Bone marrow (tissue), 2 donors: Measurements from ENCODE around the gene SLC25A29.
A peak's percentile ranks its signal among the peaks of the same experiment; 100 is the strongest.
"Not testable (repeated sequence)": the region's sequence is repeated elsewhere in the genome, so short reads cannot be mapped to it uniquely, and the experiment has no call there.

Experiments
- DNase-seq, 2 donors: peaks; one replicate each; lab custom pipeline; 2025; lab: John Stamatoyannopoulos, UW

The SLC25A29 gene, protein sequence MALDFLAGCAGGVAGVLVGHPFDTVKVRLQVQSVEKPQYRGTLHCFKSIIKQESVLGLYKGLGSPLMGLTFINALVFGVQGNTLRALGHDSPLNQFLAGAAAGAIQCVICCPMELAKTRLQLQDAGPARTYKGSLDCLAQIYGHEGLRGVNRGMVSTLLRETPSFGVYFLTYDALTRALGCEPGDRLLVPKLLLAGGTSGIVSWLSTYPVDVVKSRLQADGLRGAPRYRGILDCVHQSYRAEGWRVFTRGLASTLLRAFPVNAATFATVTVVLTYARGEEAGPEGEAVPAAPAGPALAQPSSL

DNA sequence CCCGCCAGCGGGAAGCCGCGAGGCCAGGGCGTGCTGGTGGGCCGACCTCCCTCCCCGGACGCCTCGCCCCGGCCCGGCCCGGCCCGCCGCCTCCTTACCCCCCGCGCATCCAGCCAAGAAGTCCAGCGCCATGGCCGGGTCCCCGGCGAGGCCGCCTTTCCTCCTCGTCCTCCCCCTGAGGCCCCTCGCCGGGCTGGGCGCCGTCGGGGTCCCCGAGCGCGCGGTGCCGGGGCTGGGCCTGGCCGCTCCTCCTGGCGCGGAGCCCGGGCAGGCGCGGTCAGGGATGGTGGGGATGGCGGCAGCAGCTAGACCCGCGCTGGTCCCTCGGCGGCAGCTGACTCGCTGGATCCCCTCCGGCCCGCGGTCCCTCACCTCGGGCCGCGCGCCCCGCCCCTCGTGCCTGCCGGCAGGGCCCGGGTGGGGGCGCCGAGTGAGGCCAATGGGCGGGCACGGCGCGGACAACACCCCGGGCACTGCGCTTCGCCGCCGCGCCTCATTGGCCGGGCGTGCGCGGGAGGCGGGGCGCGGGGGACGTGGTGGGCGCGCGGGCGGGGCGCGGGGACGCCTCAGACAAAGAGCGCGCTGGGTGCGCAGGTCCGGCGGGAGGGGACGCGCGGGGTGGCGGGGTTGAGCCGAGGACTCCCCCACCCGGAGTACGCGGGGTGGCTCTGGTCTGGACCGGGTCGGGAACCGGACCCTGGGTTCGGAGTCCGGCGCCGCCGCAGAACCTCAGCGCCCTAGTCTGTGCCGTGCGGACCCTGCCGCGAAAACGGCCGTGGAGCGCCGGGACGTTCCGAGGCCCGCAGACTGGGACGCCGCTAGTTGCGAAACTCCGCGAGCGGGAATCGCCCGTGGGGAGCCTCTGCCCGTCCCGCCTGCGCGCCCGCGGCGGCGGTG is at the start of gene SLC25A29:
Gene SLC25A29 (minus strand): TSS at position 344 of the 897 bp plus-strand sequence. CDS start 212 bp downstream, at position 132.
- DNase-seq: peak; percentile 26 to 62

DNA sequence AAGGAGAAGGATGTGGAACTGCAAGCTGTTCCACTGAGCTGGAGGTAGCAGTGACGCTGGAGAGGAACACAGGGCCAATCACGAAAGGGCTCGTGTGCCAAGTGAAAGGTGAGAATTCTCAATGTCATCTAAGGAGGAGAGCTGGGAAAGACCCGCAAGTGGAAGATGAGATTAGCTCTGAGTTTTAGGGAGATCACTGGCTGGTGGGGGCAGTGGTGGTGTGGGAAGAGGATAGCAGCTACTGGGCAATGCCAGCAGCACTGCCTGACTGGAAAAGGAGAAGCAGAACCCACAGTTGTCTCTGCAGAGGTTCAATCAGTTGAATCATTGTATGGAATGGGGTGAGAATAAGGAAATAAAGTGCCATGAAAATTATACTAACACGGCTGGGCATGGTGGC is 44.7 kb upstream of the SLC25A29 start:
- no peak for DNase-seq

DNA sequence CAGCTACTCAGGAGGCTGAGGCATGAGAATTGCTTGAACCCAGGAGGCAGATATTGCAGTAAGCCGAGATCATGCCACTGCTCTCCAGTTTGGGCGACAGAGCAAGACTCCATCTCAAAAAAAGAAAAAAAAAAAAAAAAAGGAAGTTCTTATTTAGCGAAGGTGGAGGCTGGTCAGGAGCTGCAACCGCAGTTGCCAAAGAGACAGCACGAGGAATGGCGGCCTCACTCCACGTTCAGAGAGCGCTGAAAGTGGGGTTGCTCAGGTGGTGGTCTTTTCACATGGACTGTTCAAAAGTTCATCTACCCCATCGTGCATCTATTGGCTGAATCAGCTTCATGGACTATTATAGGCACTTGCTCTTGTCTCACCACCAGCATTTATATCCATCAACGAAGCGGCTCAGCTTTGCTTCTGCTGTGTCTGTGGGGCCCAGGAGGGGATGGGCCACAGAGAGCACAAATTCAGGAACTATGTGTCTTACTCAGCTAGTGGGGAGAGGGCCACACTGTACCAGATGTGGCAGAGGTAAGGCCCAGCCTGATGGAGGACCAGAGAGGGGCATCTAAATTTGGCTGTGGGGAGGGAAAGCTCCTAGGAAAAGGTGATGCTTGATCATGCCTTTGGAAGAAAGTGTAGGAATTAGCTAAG is 44.2 kb upstream of the SLC25A29 start:
- DNase-seq: no peak

DNA sequence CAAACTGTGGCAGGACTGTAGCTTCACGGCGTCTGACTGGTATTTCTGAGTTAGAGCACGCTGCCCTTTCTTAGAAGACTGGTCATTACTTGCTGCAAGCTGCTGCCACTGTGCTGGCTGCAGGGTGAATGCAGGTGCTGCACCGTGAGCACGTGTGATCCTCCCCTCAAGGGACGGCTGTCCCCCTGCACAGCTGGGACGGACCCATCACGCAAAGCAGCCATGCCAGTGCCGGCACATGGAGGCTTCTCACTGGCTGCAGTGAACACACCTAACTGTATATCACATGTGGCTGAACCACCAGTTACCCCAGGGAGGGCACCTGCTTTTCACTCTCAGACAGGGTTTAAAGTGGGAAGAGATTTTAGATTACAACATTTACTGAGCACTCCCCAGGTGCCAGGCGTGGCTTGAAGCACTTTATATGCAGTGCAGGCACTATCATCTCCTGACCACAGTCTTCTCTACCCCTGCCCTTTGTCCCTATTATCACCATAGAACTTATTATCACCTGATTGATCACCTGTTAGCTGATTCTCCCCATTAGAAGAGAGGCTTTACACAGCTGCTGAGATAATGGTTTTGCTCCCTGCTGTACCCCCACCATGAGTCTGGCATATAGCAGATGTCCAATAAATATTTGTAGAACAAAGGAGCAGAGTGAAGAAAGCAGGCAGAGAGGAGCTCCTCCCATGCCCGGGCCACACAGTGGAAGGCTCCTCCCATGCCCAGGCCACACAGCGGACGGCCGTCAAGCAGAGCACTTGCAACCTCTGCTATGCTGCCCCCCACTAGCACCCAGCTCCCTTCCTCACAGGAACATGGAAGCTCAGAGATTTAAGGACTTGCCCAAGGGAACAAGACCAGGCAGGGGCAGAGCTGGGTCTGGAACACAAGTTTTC is 42.8 kb upstream of the SLC25A29 start:
- no peak for DNase-seq

DNA sequence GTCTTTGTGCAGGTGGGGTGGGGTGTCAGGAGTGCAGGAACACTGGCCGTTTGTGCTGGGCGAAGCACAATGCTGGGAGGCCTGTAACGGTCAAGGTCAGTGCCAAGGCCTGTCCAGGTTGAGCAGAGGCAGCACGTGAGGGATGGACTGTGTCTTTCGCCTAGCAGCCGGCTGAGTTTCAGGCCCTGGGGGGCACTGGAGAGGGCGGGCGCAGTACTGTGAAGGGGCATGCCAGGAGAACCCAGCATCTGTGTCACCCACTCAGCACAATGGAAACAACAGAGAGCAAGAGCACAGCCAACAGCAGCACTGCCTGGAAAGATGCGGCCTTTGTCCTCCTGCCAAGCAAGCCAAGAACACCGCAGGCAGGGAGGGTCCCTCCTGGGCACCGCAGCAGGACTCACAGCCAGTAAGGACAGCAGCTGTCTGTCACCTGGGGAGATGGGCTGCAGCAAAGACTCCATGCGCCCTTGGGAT is 42.0 kb upstream of the SLC25A29 start:
- DNase-seq: no peak

DNA sequence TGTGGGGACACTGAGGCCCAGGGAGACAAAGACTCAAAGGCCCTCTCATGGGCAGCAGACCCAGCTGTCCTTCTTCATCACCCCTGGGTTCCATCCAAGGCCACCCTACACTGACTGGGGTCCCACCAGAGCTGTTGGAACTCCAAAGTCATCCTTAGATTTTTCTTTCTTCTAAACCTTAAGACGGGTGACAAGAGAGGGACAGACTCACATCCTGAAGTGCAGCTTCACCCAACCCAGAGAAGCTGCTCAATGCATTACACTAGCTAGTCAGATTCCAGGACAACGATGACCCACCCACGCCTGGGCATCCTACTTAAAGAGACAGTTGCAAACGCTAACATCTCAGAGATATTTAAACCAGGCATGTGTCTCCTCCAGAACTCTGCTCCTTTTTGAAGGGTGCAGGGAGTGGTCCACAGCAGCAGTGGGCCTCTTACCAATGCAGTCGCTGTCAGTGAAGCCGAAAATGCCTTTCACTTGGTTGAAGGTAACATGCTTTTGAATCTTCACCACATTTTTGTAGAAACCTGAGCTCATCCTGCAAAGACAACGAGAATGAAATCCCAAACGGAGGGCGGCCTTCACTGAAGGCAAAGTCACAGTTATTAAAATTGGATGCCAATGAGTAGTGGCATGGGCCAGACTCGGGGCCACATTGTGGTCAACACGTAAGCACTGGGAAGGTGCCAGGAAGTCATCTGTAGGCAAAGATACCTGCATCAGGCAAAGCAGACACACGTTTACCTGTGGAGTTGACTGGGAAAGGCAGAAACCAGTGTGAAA is 40.3 kb upstream of the SLC25A29 start:
- no peak for DNase-seq

DNA sequence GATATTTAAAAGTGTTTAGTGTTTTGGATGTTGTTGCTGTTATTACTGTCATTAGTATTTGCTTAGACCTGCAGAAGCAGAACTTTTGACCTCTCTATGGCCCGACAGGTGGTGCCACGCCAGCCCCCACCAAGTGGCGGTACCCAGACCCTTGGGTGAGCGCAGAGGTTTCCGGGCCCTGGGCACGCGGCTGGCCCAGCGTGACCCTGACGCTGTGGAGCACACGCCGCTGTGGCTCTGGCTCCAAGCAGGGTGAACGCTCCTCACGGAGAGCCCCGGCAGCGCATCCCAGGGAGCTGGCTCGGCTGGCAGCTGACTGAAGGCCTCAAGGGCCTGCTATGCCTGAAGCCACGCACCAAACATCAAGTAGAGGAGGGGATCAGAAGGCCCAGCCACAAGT is 39.5 kb upstream of the SLC25A29 start:
- no peak for DNase-seq

DNA sequence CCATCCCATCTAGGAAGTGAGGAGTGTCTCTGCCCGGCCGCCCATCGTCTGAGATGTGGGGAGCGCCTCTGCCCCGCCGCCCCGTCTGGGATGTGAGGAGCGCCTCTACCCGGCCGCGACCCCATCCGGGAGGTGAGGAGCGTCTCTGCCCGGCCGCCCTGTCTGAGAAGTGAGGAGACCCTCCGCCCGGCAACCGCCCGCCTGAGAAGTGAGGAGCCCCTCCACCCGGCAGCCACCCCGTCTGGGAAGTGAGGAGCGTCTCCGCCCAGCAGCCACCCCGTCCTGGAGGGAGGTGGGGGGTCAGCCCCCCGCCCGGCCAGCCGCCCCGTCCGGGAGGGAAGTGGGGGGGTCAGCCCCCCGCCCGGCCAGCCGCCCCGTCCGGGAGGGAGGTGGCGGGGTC is 38.4 kb upstream of the SLC25A29 start:
- DNase-seq: not testable (repeated sequence)

DNA sequence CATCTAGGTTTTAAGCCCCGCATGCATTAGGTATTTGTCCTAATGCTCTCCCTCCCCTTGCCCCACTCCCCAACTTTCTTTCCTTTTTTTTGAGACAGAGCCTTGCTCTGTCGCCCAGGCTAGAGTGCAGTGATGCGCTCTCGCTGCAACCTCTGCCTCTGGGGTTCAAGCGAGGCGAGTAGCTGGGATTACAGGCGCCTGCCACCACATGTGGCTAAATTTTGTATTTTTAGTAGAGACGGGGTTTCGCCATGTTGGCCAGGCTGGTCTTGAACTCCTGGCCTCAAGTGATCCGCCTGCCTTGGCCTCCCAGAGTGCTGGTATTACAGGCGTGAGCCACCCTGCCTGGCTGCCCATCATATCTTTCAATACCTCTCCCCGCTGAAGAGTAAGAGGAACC is 36.6 kb upstream of the SLC25A29 start:
- DNase-seq: not testable (repeated sequence)

DNA sequence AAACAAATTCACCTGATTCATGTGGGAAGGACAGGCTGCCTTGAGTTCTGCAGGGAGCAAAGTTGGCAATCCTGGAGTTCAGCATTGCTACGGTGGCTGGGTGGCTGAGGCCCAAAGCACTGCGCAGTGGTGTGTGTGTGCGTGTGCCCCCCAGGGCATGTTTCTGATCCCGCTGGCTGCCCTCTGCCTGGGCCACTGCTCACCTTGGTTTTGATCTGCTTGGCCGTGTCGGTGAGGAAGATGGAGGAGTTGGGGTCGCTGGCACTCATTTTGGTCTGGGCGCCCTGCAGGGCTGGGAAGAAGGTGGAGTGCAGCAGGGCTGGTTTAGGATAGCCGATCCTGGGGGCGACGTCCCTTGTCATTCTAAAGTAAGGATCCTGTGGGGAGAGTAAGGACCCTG is 36.0 kb upstream of the SLC25A29 start:
- no peak for DNase-seq

DNA sequence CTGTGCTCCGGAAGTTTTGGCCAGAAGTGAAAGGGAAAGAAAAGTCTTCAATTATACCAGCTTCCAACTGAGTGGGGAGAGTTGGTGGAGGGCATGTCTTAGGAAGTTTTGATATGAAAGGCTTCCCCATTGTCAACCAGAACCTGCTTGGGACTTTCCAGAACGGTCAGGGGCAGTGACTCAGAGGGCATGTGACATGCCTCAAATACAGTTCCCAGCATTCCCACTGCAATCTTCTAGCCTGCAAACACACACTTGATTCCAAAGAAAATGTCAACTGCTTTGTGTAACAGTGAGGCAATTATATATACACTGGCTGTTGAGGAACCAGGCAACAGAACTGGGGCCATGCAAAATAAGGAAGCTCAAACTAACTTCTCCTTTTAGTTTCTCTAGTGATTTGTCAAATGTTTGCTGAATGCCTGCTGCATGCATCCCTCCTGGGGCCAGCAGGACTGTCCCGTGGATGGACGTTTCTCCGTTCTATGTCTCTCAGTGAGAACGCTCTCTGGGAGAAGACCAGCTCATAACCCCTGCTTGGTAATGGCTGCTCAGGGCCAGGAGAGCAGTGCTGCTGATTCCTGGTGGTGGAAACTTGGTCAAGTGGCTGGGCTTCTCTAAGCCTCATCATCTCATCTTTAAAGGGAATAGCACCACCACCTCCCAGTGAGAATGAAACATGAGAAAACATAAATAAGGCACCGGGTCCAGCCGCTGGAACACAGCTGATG is 35.2 kb upstream of the SLC25A29 start:
- DNase-seq: peak; percentile 41 to 86

DNA sequence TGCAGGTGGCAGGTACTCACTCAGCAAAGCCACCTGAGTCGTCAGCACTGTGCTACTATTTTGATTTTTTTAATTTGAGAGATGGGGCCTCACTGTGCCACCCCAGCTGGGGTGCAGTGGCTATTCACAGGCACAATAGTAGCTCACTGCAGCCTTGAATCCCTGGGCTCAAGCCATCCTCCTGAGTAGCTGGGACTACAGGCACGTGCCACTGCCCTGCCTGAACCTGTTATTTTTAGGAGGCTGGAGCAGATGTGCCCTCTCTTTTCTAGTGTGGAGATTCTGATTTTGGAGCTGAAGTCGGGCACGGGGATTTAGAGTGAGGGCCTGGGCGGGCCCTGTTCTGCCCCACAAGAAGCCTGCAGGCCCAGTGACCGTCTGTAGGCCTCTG is 34.2 kb upstream of the SLC25A29 start:
- DNase-seq: no peak

DNA sequence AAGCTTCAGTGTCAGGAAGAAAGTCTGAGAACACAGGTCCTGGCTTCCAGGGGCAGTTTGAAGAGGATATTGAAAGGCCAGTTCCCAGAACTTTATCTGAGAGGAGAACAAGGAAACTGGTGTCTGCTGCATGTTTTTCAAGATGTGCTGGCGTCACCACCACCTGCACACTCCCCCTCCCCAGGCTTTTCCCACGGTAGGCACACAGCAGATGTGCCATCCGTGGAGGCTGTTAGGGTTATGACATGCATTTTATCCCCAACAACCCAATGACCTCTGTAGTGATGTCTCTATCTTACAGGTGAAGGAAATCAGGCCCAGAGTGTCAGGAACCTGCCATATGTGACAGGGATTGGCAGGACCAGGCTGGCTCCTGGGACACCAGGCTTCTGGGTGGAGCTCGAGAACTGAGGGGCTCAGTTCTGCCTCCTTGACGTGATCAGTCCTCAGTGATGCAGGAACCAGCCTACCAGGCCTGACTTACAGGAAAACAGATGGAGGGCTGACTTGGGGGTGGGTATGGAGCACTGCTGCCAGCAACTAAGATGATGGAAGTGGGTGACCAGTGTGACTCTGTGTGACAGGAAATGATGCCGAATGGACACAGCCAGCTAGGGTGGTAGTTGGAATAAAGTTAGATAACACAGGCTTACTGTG is 33.6 kb upstream of the SLC25A29 start:
- DNase-seq: no peak

DNA sequence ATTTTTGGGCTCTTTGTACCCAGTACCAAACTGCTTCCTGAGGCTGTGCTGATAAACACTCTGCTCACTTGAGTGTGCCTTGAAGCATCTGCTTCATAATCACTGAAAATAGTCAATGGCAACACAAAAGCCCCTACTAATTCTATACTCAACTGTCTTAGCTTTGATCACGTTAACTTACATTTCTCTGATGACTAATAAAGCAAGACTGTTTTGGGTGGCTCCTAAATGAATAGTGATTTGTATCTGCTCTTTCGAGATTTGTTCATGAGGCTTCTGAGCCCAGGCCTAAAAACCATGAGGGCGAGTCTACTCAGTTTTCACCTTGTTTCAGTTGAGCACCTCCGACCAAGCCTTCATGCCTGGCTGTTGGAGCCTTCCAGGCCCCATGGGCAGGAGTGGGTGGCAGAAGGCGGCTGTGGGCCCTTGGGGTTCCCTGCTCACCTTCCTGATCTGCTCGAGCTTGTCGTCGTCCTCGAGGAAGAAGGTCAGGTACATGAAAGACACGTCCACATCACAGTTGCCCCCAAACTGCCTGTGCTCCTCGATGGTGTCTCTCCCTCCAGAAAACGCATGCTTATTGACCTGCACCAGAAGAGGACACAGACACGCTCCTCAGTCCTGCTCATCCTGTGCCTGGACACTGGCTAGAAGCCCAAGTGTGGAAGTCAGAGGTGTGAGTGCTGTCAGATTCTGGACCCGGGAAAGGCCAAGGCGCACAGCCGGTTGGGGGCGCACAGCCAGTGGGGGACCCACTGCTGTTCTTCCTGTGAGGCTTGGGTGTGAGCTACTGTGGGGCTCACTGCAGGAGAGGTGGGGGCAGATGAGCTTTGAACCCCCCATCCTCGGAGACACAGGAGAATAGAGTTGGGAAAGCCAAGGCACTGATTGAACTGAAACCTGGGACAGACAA is 30.6 kb upstream of the SLC25A29 start:
- no peak for DNase-seq

DNA sequence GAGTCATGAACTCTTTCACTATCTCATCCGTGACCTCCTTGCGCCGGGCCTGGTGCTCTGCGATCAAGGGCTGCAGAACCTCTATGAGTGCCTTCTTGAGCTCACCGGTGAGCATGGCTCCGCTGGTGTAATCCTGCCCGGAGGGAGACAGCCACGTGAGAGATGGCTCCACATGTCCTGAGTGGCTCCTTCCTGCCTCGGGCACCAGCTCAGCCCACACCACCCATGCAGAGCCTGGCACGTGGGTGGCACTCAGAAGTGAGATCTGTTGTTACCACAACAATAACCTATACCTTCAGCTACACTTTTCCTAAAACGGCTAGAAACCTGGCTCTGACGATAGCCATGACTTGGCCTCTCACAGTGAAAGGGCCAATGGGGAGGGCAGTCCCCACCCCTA is 28.7 kb upstream of the SLC25A29 start:
- DNase-seq: no peak

DNA sequence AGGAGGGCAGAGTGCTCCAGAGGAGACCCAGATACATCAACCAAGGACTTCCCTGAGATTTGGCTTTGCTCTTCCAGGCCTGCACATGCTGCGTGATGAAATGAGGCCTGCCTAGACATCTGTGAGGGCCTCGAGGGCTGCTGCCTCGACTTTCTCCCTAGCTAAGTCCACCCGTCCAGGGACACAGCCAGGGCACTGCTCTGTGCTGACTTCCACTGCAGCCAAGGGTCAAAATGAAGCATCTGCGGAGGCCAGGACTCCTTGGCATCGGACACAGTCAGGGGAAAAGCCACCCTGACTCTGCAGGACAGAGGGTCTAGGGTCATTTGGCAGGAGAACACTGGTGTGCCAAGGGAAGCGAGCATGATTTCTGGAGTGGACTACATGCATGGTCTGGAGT is 27.6 kb upstream of the SLC25A29 start:
- no peak for DNase-seq

DNA sequence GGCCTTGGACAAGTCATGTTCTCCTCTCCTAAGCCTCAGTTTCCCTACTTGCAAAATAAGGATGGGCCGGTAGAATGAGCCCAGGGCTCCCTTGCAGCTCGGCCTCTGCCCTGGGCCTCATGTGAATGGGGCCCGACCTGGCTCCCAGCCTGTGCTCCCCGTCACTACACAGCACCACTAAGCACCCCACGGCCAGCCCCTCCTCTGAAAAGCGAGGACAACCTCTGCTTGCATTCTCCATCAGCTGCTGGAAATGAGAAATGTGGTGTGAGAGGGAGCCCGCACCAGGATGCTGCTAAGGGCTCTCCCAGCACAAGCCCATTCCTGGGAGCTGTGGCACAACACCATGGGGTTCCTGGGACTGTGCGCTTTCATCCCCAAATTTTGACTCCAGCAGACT is 27.1 kb upstream of the SLC25A29 start:
- DNase-seq: no peak

DNA sequence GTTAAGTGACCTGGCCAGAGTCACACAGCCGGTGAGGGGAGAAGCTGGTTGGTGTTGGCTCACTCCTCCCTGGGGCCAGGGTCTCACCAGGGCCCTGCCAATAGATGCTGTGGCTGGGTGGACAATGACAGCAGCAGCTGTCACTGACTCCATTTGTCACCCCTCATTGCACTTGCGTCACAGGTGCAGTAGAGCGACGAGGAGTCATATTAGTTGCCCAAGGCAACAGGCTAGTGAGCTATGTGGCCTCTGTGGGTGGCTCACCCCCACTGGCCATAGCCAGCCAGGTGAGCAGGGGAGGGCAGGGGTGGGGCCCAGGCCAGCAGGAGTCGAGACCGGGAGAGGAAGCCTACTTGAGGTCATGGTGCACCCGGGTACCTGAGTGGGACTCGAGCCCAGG is 26.6 kb upstream of the SLC25A29 start:
- DNase-seq: no peak
